A549 (cell line): ENCODE data around the gene SAMD4B. TPM values are rescaled to one million over a fixed set of nuclear protein-coding genes. Genes with fewer than 3 reads are reported as not detected.

ENCODE experiments used
- ATAC-seq, 2 experiments: fragments of 200-7000 bp in 1 of 2; fragments of >200 bp in 1 of 2; cut with Nextera tagmentation in 1 of 2; cut with Tn5 transposase in 1 of 2; 3 replicates each; pipeline versions ENCODE4 v1.8.0 to v1.9.1; 2018 to 2020; ENCODE audit warnings: mild to moderate bottlenecking in 1 of 2, moderate library complexity in 1 of 2
- CTCF ChIA-PET: fragments of 300-600 bp; sonication (Branson Sonifier 250); formaldehyde crosslinking; extraction: SDS; loops from one replicate; lab custom pipeline; 2021; ENCODE audit warnings: antibody characterized with exemption, inconsistent platforms; lab: Yijun Ruan, JAX
- POLR2A ChIA-PET: fragments of 350-600 bp; formaldehyde crosslinking; extraction: SDS; loops from one replicate; lab custom pipeline; 2021; ENCODE audit warnings: antibody characterized with exemption, inconsistent platforms; lab: Yijun Ruan, JAX
- DNase-seq, 2 experiments: peaks; one replicate each; pipeline versions ENCODE4 v3.0.0 to v3.0.0-alpha.2; 2011 to 2016; ENCODE audit warnings: low read depth in 1 of 2, low spot score in 1 of 2
- FAIRE-seq: peaks from 2 replicates; lab custom pipeline; 2011; peaks lifted over from hg19 to GRCh38; lab: Jason Lieb, UNC
- H3K27ac ChIP-seq, 2 experiments: fragments of >200 bp; sonication (Bioruptor Twin); formaldehyde crosslinking; 3 replicates each; pipeline ENCODE4 v1.5.1; 2016 to 2017
- H3K4me1 ChIP-seq: fragments of >200 bp; sonication (Bioruptor Twin); formaldehyde crosslinking; 3 replicates; pipeline ENCODE4 v1.6.1; 2016
- H3K4me2 ChIP-seq: fragments of >200 bp; sonication (Bioruptor Twin); formaldehyde crosslinking; 3 replicates; pipeline ENCODE4 v1.6.1; 2016
- H3K4me3 ChIP-seq: fragments of >200 bp; sonication (Bioruptor Twin); formaldehyde crosslinking; 3 replicates; pipeline ENCODE4 v1.5.1; 2016
- H3K9me3 ChIP-seq: fragments of >200 bp; sonication (Bioruptor Twin); formaldehyde crosslinking; 3 replicates; pipeline ENCODE4 v1.6.1; 2016
- CBX2 ChIP-seq: fragments of 200-600 bp; sonication (generic); IDR thresholded peaks from 2 replicates; pipeline ENCODE4 v1.6.1; 2016; ENCODE audit warnings: low read depth, mild to moderate bottlenecking, borderline replicate concordance
- CHD4 ChIP-seq: fragments of 200-600 bp; sonication (generic); IDR thresholded peaks from 2 replicates; pipeline ENCODE4 v1.6.1; 2016; ENCODE audit warnings: antibody characterized with exemption, mild to moderate bottlenecking, borderline replicate concordance
- EHMT2 ChIP-seq: fragments of 200-600 bp; sonication (generic); IDR thresholded peaks from 2 replicates; pipeline ENCODE4 v1.6.1; 2016; ENCODE audit warnings: antibody characterized with exemption, low read depth, mild to moderate bottlenecking, moderate library complexity
- EP300 ChIP-seq, 2 experiments: fragments of >200 bp; sonication (Bioruptor Twin); formaldehyde crosslinking; IDR thresholded peaks; 2 replicates in 1 of 2; 3 replicates in 1 of 2; pipeline ENCODE4 v1.6.1; 2016 to 2017
- FOSL2 ChIP-seq, 2 experiments: fragments of 450-650 bp in 1 of 2; fragments of >200 bp in 1 of 2; sonication (Bioruptor Twin) in 1 of 2; formaldehyde crosslinking; IDR thresholded peaks; 2 replicates each; pipeline versions ENCODE4 v1.5.0 to v1.6.1; 2016 to 2020; ENCODE audit warnings: mild to moderate bottlenecking in 1 of 2, moderate library complexity in 1 of 2
- HDAC2 ChIP-seq: fragments of 200-600 bp; sonication (generic); IDR thresholded peaks from 2 replicates; pipeline ENCODE4 v1.6.1; 2016
- HEYL ChIP-seq: fragments of 250-450 bp; sonication (Bioruptor Pico); IDR thresholded peaks from 2 replicates; pipeline ENCODE4 v1.8.0; 2021; ENCODE audit warnings: mild to moderate bottlenecking, moderate library complexity
- JUNB ChIP-seq: fragments of >200 bp; sonication (Bioruptor Twin); formaldehyde crosslinking; IDR thresholded peaks from 2 replicates; pipeline ENCODE4 v1.6.1; 2016
- NFE2L2 ChIP-seq: fragments of 150-350 bp; conservative IDR thresholded peaks from 2 replicates; pipeline ENCODE4 v1.6.1; 2014; ENCODE audit warnings: low read length
- NPAS2 ChIP-seq: fragments of 250-450 bp; sonication (Bioruptor Pico); IDR thresholded peaks from 2 replicates; pipeline ENCODE4 v1.8.0; 2022; ENCODE audit warnings: mild to moderate bottlenecking, moderate library complexity, borderline replicate concordance
- RAD21 ChIP-seq, 2 experiments: fragments of >200 bp in 1 of 2; sonication (Bioruptor Twin) in 1 of 2; formaldehyde crosslinking in 1 of 2; IDR thresholded peaks in 1 of 2; conservative IDR thresholded peaks in 1 of 2; 2 replicates in 1 of 2; 3 replicates in 1 of 2; pipeline ENCODE4 v1.6.1; 2012 to 2018; ENCODE audit warnings: inconsistent platforms in 1 of 2
- RFX5 ChIP-seq: fragments of 450-650 bp; IDR thresholded peaks from 2 replicates; pipeline ENCODE4 v1.7.1; 2014; ENCODE audit warnings: antibody characterized with exemption, mild to moderate bottlenecking, moderate library complexity
- SMC3 ChIP-seq: fragments of >200 bp; sonication (Bioruptor Twin); formaldehyde crosslinking; IDR thresholded peaks from 3 replicates; pipeline ENCODE4 v1.6.1; 2018; ENCODE audit warnings: inconsistent platforms
- SREBF2 ChIP-seq: fragments of 450-650 bp; IDR thresholded peaks from 2 replicates; pipeline ENCODE4 v1.6.1; 2014; ENCODE audit warnings: mild to moderate bottlenecking, moderate library complexity
- TFCP2L1 ChIP-seq: fragments of 250-450 bp; sonication (Bioruptor Pico); IDR thresholded peaks from 2 replicates; pipeline ENCODE4 v1.5.0; 2021; ENCODE audit warnings: mild to moderate bottlenecking
- TP53 ChIP-seq: fragments of 250-450 bp; sonication (Bioruptor Pico); IDR thresholded peaks from 2 replicates; pipeline ENCODE4 v1.5.0; 2021; ENCODE audit warnings: mild to moderate bottlenecking, moderate library complexity
- WGBS: methylation state at CpG from one replicate; pipeline ENCODE4 v1.1.6; 2017; ENCODE audit errors: missing lambda C conversion rate; 5-methylcytosine and 5-hydroxymethylcytosine counted together
- polyA plus RNA-seq, 4 experiments: library from polyadenylated mRNA; depleted of rRNA in 3 of 4; stranded (reverse); fragments of >200 nt; fragmentation: RNase III in 1 of 4; extraction: RNeasy Plus Mini Kit Qiagen cat#74134 plus additional on column Dnase treatment in 1 of 4; gene quantifications; 2 replicates in 3 of 4; 3 replicates in 1 of 4; pipeline ENCODE4 v1.2.3, GENCODE V29; 2011 to 2017
- TF ChIP-seq, protein P1 (sequence below): fragments of 250-450 bp; sonication (Bioruptor Pico); IDR thresholded peaks from 2 replicates; pipeline ENCODE4 v1.5.0; 2020; ENCODE audit warnings: low read depth, mild to moderate bottlenecking, moderate library complexity
- TF ChIP-seq, protein P2 (sequence below): fragments of 200-600 bp; sonication (generic); IDR thresholded peaks from 2 replicates; pipeline ENCODE4 v1.6.1; 2016; ENCODE audit warnings: antibody characterized with exemption, mild to moderate bottlenecking, moderate library complexity

The SAMD4B gene
- polyA plus RNA-seq, 2 of the 4 experiments (the other 2 are of a cell fraction) = 82.1 to 118 TPM

DNA sequence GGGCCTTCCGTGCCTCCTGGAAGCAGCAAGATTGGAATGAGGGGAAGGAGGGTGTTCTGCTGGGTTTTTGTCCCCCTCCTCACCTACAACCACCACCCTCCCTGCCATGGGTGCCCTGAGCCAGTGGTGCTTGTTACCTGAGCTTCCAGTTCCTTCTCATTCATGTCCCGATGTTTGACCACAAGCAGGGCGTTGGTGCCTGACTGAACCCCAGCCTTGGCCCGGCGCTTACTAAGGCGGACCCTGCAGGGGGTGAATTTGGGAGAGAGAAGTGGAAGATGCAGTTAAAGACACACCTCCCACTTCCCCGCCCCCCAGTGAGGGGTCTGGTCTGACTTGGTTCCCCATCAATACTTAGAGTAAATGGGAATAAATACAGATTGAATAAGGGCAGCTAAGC, 44.3 kb downstream of the SAMD4B start:
- H3K27ac ChIP-seq = no peak overlapping the region
- ATAC-seq (no peak), FAIRE-seq (no peak), DNase-seq (no peak)
- H3K4me3 ChIP-seq = no peak overlapping the region
- no peak for TF ChIP-seq EHMT2
- no peak for TF ChIP-seq SREBF2
- TF ChIP-seq EP300 (IDR thresholded peaks at IDR 0.05) = no peak
- TF ChIP-seq RFX5 = no peak
- no peak for TF ChIP-seq TP53 (CRISPR knock-in tag)
- TF ChIP-seq, protein P1, sequence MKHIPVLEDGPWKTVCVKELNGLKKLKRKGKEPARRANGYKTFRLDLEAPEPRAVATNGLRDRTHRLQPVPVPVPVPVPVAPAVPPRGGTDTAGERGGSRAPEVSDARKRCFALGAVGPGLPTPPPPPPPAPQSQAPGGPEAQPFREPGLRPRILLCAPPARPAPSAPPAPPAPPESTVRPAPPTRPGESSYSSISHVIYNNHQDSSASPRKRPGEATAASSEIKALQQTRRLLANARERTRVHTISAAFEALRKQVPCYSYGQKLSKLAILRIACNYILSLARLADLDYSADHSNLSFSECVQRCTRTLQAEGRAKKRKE (CRISPR knock-in tag) = no peak
- TF ChIP-seq CHD4 = no peak
- TF ChIP-seq JUNB = no peak
- no peak for TF ChIP-seq NPAS2 (CRISPR knock-in tag)
- no peak for TF ChIP-seq RAD21 (conservative IDR thresholded peaks at IDR 0.05 in 1 of 2, IDR thresholded peaks at IDR 0.05 in 1 of 2)
- TF ChIP-seq NFE2L2 = no peak
- TF ChIP-seq CBX2 = no peak
- 92% methylated on average over 7 of the region's 7 CpGs for WGBS
- ChIA-PET CTCF (interaction anchor here (1.2 to 5.4 kb wide), 6 partner anchors 8 to 456 kb away, joined by 3 to 50 read pairs (median 4); partner anchors contain the start of genes MRPS12, PLEKHG2 and SARS2), POLR2A (no interaction called here)
- H3K4me2 ChIP-seq = no peak overlapping the region
- H3K4me1 ChIP-seq = peaks cover 8% of the 10 kb centered on the region; the same call in 2 of the 3 replicates
- no peaks in the 10 kb centered on the region for H3K9me3 ChIP-seq

DNA sequence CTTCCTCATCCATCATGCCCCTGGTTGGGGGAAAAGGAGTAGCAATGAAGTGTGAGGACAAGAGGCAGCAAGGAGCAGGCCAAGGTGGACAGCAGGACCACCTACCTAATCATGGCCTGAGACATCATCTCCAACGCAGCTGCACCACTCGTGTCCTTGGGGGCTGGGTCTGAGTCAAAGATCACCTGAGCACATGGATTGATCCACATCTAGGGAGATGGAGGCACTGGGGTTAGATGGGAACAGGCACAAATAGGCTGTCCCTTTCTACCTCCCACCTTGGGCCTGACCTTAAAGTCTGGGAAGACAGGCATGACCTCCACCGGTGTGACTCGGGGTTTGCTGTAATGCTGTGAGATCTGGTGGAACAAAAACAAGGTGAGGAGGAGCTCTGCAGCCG, 46.4 kb downstream of the SAMD4B start:
- no peak for TF ChIP-seq HEYL (CRISPR knock-in tag)
- no peak for TF ChIP-seq HDAC2
- TF ChIP-seq SMC3 = no peak
- no peak for TF ChIP-seq FOSL2 (IDR thresholded peaks at IDR 0.05)
- TF ChIP-seq FOSL2 (CRISPR knock-in tag; IDR thresholded peaks at IDR 0.05) = no peak
- 0 out of 2 replicates have a peak, but pooled peaks have one; percentile 20 for TF ChIP-seq TFCP2L1 (CRISPR knock-in tag)
- TF ChIP-seq, protein P2, sequence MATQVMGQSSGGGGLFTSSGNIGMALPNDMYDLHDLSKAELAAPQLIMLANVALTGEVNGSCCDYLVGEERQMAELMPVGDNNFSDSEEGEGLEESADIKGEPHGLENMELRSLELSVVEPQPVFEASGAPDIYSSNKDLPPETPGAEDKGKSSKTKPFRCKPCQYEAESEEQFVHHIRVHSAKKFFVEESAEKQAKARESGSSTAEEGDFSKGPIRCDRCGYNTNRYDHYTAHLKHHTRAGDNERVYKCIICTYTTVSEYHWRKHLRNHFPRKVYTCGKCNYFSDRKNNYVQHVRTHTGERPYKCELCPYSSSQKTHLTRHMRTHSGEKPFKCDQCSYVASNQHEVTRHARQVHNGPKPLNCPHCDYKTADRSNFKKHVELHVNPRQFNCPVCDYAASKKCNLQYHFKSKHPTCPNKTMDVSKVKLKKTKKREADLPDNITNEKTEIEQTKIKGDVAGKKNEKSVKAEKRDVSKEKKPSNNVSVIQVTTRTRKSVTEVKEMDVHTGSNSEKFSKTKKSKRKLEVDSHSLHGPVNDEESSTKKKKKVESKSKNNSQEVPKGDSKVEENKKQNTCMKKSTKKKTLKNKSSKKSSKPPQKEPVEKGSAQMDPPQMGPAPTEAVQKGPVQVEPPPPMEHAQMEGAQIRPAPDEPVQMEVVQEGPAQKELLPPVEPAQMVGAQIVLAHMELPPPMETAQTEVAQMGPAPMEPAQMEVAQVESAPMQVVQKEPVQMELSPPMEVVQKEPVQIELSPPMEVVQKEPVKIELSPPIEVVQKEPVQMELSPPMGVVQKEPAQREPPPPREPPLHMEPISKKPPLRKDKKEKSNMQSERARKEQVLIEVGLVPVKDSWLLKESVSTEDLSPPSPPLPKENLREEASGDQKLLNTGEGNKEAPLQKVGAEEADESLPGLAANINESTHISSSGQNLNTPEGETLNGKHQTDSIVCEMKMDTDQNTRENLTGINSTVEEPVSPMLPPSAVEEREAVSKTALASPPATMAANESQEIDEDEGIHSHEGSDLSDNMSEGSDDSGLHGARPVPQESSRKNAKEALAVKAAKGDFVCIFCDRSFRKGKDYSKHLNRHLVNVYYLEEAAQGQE = no peak
- H3K4me1 ChIP-seq = peaks cover 15% of the 10 kb centered on the region; the same call in 2 of the 3 replicates
- FAIRE-seq = peak; percentile 18
- H3K4me3 ChIP-seq = no peak overlapping the region
- POLR2A ChIA-PET = no interaction called here
- DNase-seq = no peak
- H3K4me2 ChIP-seq = no peak overlapping the region
- CTCF ChIA-PET = interaction anchor here (1.1 to 21.4 kb wide), 7 partner anchors 9 to 61 kb away, joined by 3 to 457 read pairs (median 12); partner anchors contain the start of genes PLEKHG2 and RPS16
- no peak overlapping the region for H3K27ac ChIP-seq
- WGBS = 90% methylated on average over 5 of the region's 5 CpGs
- no peaks in the 10 kb centered on the region for H3K9me3 ChIP-seq
- ATAC-seq = no peak
